Progenitor cell of endocrine pancreas (in vitro differentiated cells): Measurements from ENCODE around the gene TMEM35A. TPM values are rescaled to one million over a fixed set of nuclear protein-coding genes. Genes with fewer than 3 reads are reported as not detected.

Source experiments
- DNase-seq: peaks from one replicate; pipeline ENCODE4 v3.0.0; 2021; ENCODE audit warnings: low spot score; ENCODE audit not compliant: unreplicated experiment
- H3K27ac Mint-ChIP-seq: 2 replicates; pipeline ENCODE4 v1.8.0; 2021; ENCODE audit warnings: mild to moderate bottlenecking, moderate library complexity, mixed read lengths
- H3K27me3 Mint-ChIP-seq: 2 replicates; pipeline ENCODE4 v1.8.0; 2021; ENCODE audit warnings: mixed read lengths
- H3K36me3 Mint-ChIP-seq: 2 replicates; pipeline ENCODE4 v1.8.0; 2022; ENCODE audit warnings: mixed read lengths; ENCODE audit not compliant: insufficient read depth
- H3K4me1 Mint-ChIP-seq: 2 replicates; pipeline ENCODE4 v1.8.0; 2021; ENCODE audit warnings: low read depth, mixed read lengths
- H3K4me3 Mint-ChIP-seq: 2 replicates; pipeline ENCODE4 v1.8.0; 2021; ENCODE audit warnings: low read depth, mild to moderate bottlenecking, moderate library complexity, mixed read lengths
- H3K9me3 Mint-ChIP-seq: 2 replicates; pipeline ENCODE4 v1.8.0; 2021; ENCODE audit warnings: low read depth, mixed read lengths
- CTCF ChIP-seq: fragments of 200-600 bp; sonication (generic); IDR thresholded peaks from one replicate; pipeline ENCODE4 v1.5.0; 2021; ENCODE audit warnings: antibody characterized with exemption, mild to moderate bottlenecking; ENCODE audit not compliant: unreplicated experiment
- total RNA-seq: library from RNA; stranded (reverse); gene quantifications from 2 replicates; pipeline ENCODE4 v1.2.1, GENCODE V29; 2021

TMEM35A gene
- total RNA-seq, 1 donor from 2014 or later = 7.6 TPM

GRCh38 chrX:101079736-101080270 is 1.1 kb downstream of the TMEM35A start:
- peaks cover 7% of the 10 kb centered on the region for H3K4me1 Mint-ChIP-seq
- no peak for DNase-seq
- H3K36me3 Mint-ChIP-seq = no peaks in the 10 kb centered on the region
- H3K27ac Mint-ChIP-seq = peak overlapping the region; percentile 13
- peak overlapping the region; percentile 83 for H3K4me3 Mint-ChIP-seq
- H3K27me3 Mint-ChIP-seq = peaks cover 3% of the 10 kb centered on the region
- H3K9me3 Mint-ChIP-seq = peaks cover 7% of the 10 kb centered on the region
- TF ChIP-seq CTCF = no peak

- peaks cover 3% of the 10 kb centered on the region for H3K27me3 Mint-ChIP-seq
- no peak overlapping the region for H3K27ac Mint-ChIP-seq
- no peak for TF ChIP-seq CTCF
- peaks cover 7% of the 10 kb centered on the region for H3K4me1 Mint-ChIP-seq
- DNase-seq = no peak
- H3K36me3 Mint-ChIP-seq = no peaks in the 10 kb centered on the region
- H3K9me3 Mint-ChIP-seq = peaks cover 7% of the 10 kb centered on the region
- no peak overlapping the region for H3K4me3 Mint-ChIP-seq
Observed at GRCh38 chrX:101080326-101081124, 1.8 kb downstream of the TMEM35A start.

GRCh38 chrX:101081231-101081630 is 2.6 kb downstream of the TMEM35A start:
- DNase-seq = no peak
- no peak for TF ChIP-seq CTCF
- H3K4me1 Mint-ChIP-seq = peaks cover 7% of the 10 kb centered on the region
- peaks cover 3% of the 10 kb centered on the region for H3K27me3 Mint-ChIP-seq
- H3K36me3 Mint-ChIP-seq = no peaks in the 10 kb centered on the region
- H3K27ac Mint-ChIP-seq = no peak overlapping the region
- H3K9me3 Mint-ChIP-seq = peaks cover 7% of the 10 kb centered on the region
- no peak overlapping the region for H3K4me3 Mint-ChIP-seq

- TF ChIP-seq CTCF = no peak
- no peak overlapping the region for H3K4me3 Mint-ChIP-seq
- no peaks in the 10 kb centered on the region for H3K27me3 Mint-ChIP-seq
- DNase-seq = no peak
- no peak overlapping the region for H3K27ac Mint-ChIP-seq
- H3K36me3 Mint-ChIP-seq = peaks cover 4% of the 10 kb centered on the region
- no peaks in the 10 kb centered on the region for H3K4me1 Mint-ChIP-seq
- peaks cover 17% of the 10 kb centered on the region for H3K9me3 Mint-ChIP-seq
Observed at GRCh38 chrX:101091817-101092216, 13.1 kb downstream of the TMEM35A start.

GRCh38 chrX:101097546-101098453 is 19.1 kb downstream of the TMEM35A start, which contains the start of gene CENPI:
TSS of gene CENPI (plus strand) at chrX:101098204. CDS start at chrX:101101071, 2,867 bp downstream.
- H3K4me3 Mint-ChIP-seq = peak within 1 kb of the TSS; percentile 87
- H3K36me3 Mint-ChIP-seq = peaks cover 5% of the 10 kb centered on the region
- H3K27me3 Mint-ChIP-seq = no peaks in the 10 kb centered on the region
- TF ChIP-seq CTCF = no peak
- H3K9me3 Mint-ChIP-seq = peaks cover 15% of the 10 kb centered on the region
- H3K4me1 Mint-ChIP-seq = peaks cover 10% of the 10 kb centered on the region
- peak; percentile 80 for DNase-seq
- H3K27ac Mint-ChIP-seq = peak within 1 kb of the TSS; percentile 97
